ENCODE results near the gene MRLN. TPM values are rescaled to one million over a fixed set of nuclear protein-coding genes. Genes with fewer than 3 reads are reported as not detected.

MRLN gene
- total and polyA plus RNA-seq, 10 of the 15 experiments (the other 5 are each of a cell fraction or from before 2014, with no cell fraction given): 0.19 TPM; not detected in 9

GRCh38 chr10:59741583-59741982 is 11.7 kb downstream of the MRLN start:
- ATAC-seq (no peak), DNase-seq (ENCODE audit: low read depth, low spot score) (no peak), FAIRE-seq (no peak)
- TF ChIP-seq HDGF (IDR thresholded peaks at IDR 0.05) (no peak), TCF3 (IDR thresholded peaks at IDR 0.05; ENCODE audit: borderline replicate concordance, insufficient read depth, low read depth, low read length) (no peak), RELA (IDR thresholded peaks at IDR 0.05; ENCODE audit: borderline replicate concordance, partially characterized antibody) (no peak), BCL11A (IDR thresholded peaks at IDR 0.05; ENCODE audit: low read depth, low read length) (no peak), SP1 (IDR thresholded peaks at IDR 0.05; ENCODE audit: low read depth, low read length) (no peak), DPF2 (IDR thresholded peaks at IDR 0.05) (no peak), EED (IDR thresholded peaks at IDR 0.05; ENCODE audit: low read depth) (no peak), GATAD2B (conservative IDR thresholded peaks at IDR 0.05; ENCODE audit: low read depth) (no peak)
- ChIA-PET POLR2A (no interaction called here), RAD21 (ENCODE audit: unreplicated experiment) (no interaction called here), SMC1A (ENCODE audit: uncharacterized antibody, unreplicated experiment) (no interaction called here), CTCF (interaction anchor here (1.7 kb wide), 1 partner anchor 41 kb away, joined by 4 read pairs; no protein-coding TSS in a partner anchor)
- no peaks in the 10 kb centered on the region for H3K36me3 ChIP-seq (ENCODE audit: control insufficient read depth in 2 of 2, insufficient read depth in 2 of 2, low read length in 1 of 2)
- no peak overlapping the region for H2AFZ ChIP-seq (ENCODE audit: control insufficient read depth, low read depth, low read length)
- H3K9me3 ChIP-seq (replicated peaks; ENCODE audit: control insufficient read depth, insufficient read depth, low read length): no peaks in the 10 kb centered on the region
- H3K9ac ChIP-seq (ENCODE audit: control insufficient read depth, insufficient read depth, low read length): no peak overlapping the region
- no TSS peak for BruUV-seq (replicated peaks)
- intact Hi-C loops (cut with micrococcal nuclease; ENCODE audit: unreplicated experiment) (no loop called here), in situ Hi-C loops (cut with MboI) (no loop called here)
- no peaks in the 10 kb centered on the region for H3K79me2 ChIP-seq (ENCODE audit: control insufficient read depth, insufficient read depth, low read length)
- no peak overlapping the region for H3K27ac ChIP-seq (ENCODE audit: control insufficient read depth, insufficient read depth)
- no peaks in the 10 kb centered on the region for H3K27me3 ChIP-seq (replicated peaks in 1 of 2; ENCODE audit: control insufficient read depth in 2 of 2, insufficient read depth in 2 of 2, low read length in 1 of 2)
- H3K4me2 ChIP-seq (ENCODE audit: control insufficient read depth, insufficient read depth): no peak overlapping the region
- no peaks in the 10 kb centered on the region for H4K20me1 ChIP-seq (ENCODE audit: control insufficient read depth, insufficient read depth)
- no peak overlapping the region for H3K4me3 ChIP-seq
- no peaks in the 10 kb centered on the region for H3K4me1 ChIP-seq (ENCODE audit: control insufficient read depth, insufficient read depth, low read length)
- WGBS (ENCODE audit: insufficient coverage, insufficient replicate concordance, low lambda C conversion rate, missing lambda C conversion rate): 40% methylated on average over 5 of the region's 5 CpGs

- no TSS peak for BruUV-seq (replicated peaks)
- Histone ChIP-seq H4K20me1 (ENCODE audit: control insufficient read depth, insufficient read depth) (no peaks in the 10 kb centered on the region), H3K27me3 (replicated peaks in 1 of 2; ENCODE audit: control insufficient read depth in 2 of 2, insufficient read depth in 2 of 2, low read length in 1 of 2) (no peaks in the 10 kb centered on the region), H3K4me1 (ENCODE audit: control insufficient read depth, insufficient read depth, low read length) (no peaks in the 10 kb centered on the region), H3K9me3 (replicated peaks; ENCODE audit: control insufficient read depth, insufficient read depth, low read length) (no peaks in the 10 kb centered on the region), H2AFZ (ENCODE audit: control insufficient read depth, low read depth, low read length) (no peak overlapping the region), H3K79me2 (ENCODE audit: control insufficient read depth, insufficient read depth, low read length) (no peaks in the 10 kb centered on the region), H3K36me3 (ENCODE audit: control insufficient read depth in 2 of 2, insufficient read depth in 2 of 2, low read length in 1 of 2) (no peaks in the 10 kb centered on the region), H3K9ac (ENCODE audit: control insufficient read depth, insufficient read depth, low read length) (no peak overlapping the region), H3K4me2 (ENCODE audit: control insufficient read depth, insufficient read depth) (no peak overlapping the region), H3K27ac (ENCODE audit: control insufficient read depth, insufficient read depth) (no peak overlapping the region), H3K4me3 (no peak overlapping the region)
- POLR2A ChIA-PET: no interaction called here
- no peak for TF ChIP-seq CEBPB (IDR thresholded peaks at IDR 0.05; ENCODE audit: borderline replicate concordance in 1 of 2, low read depth in 2 of 2, low read length in 2 of 2)
- TF ChIP-seq SP1 (IDR thresholded peaks at IDR 0.05; ENCODE audit: low read depth, low read length): no peak
- TF ChIP-seq RAD51 (IDR thresholded peaks at IDR 0.05): no peak
- no peak for TF ChIP-seq DPF2 (IDR thresholded peaks at IDR 0.05)
- TF ChIP-seq RAD21 (IDR thresholded peaks at IDR 0.05; ENCODE audit: insufficient read depth, low read depth, low read length): no peak
- no peak for TF ChIP-seq ESRRA (IDR thresholded peaks at IDR 0.05; ENCODE audit: low read length)
- TF ChIP-seq RUNX3 (IDR thresholded peaks at IDR 0.05; ENCODE audit: low read length): no peak
- TF ChIP-seq PAX5 (IDR thresholded peaks at IDR 0.05; ENCODE audit: borderline replicate concordance, low read depth, low read length): no peak
- in situ Hi-C loops (cut with MboI) (no loop called here), intact Hi-C loops (cut with micrococcal nuclease; ENCODE audit: unreplicated experiment) (no loop called here)
- ATAC-seq (no peak), DNase-seq (ENCODE audit: low read depth, low spot score) (no peak), FAIRE-seq (no peak)
- RAD21 ChIA-PET (ENCODE audit: unreplicated experiment): no interaction called here
- CTCF ChIA-PET: interaction anchor here (1.7 kb wide), 1 partner anchor 40 kb away, joined by 4 read pairs; no protein-coding TSS in a partner anchor
- SMC1A ChIA-PET (ENCODE audit: uncharacterized antibody, unreplicated experiment): no interaction called here
These were observed 12.2 kb downstream of the MRLN start for GRCh38 chr10:59741048-59741447.

Measured in GM12878 (cell line).